Measurements from ENCODE around the gene RHOG. TPM values are rescaled to one million over a fixed set of nuclear protein-coding genes. Genes with fewer than 3 reads are reported as not detected.
A peak's percentile ranks its signal among the peaks of the same experiment; 100 is the strongest.

The RHOG gene
- total RNA-seq, 1 experiment from 2014 or later = 67.0 TPM

- DNase-seq (ENCODE audit: low read depth) = no peak
These were observed 18.7 kb upstream of the RHOG start for GRCh38 chr11:3859373-3859881.

GRCh38 chr11:3857628-3858027, 16.9 kb upstream of the RHOG start:
- no peak for DNase-seq (ENCODE audit: low read depth)

- DNase-seq (ENCODE audit: low read depth) = no peak
These were observed 16.2 kb upstream of the RHOG start for GRCh38 chr11:3856856-3857553.

- peak; percentile 59 for DNase-seq (ENCODE audit: low read depth)
These were observed 15.2 kb upstream of the RHOG start for GRCh38 chr11:3855808-3856491.

GRCh38 chr11:3854977-3855807, 14.4 kb upstream of the RHOG start, which contains the start of gene STIM1:
Gene STIM1 (plus strand): TSS chr11:3855664. CDS start chr11:3856271, 607 bp downstream.
- DNase-seq (ENCODE audit: low read depth) = peak; percentile 91

GRCh38 chr11:3854660-3854976, 13.9 kb upstream of the RHOG start:
- DNase-seq (ENCODE audit: low read depth) = no peak

GRCh38 chr11:3853899-3854659, 13.3 kb upstream of the RHOG start:
- no peak for DNase-seq (ENCODE audit: low read depth)

GRCh38 chr11:3853545-3853842, 12.7 kb upstream of the RHOG start:
- no peak for DNase-seq (ENCODE audit: low read depth)

- DNase-seq (ENCODE audit: low read depth) = peak; percentile 52
These were observed 8.6 kb upstream of the RHOG start for GRCh38 chr11:3849297-3849874.

- DNase-seq (ENCODE audit: low read depth) = no peak
These were observed 4.9 kb upstream of the RHOG start for GRCh38 chr11:3845670-3846069.

- no peak for DNase-seq (ENCODE audit: low read depth)
These were observed 4.5 kb upstream of the RHOG start for GRCh38 chr11:3845246-3845645.

GRCh38 chr11:3843326-3843725, 2.6 kb upstream of the RHOG start:
- DNase-seq (ENCODE audit: low read depth) = no peak

- DNase-seq (ENCODE audit: low read depth) = peak; percentile 85
These were observed 929 bp upstream of the RHOG start for GRCh38 chr11:3841426-3842350.

GRCh38 chr11:3840004-3840869, 522 bp downstream of the RHOG start:
- DNase-seq (ENCODE audit: low read depth) = no peak

- no peak for DNase-seq (ENCODE audit: low read depth)
These were observed 2.3 kb downstream of the RHOG start for GRCh38 chr11:3838504-3838903.

GRCh38 chr11:3837793-3838192, 3.0 kb downstream of the RHOG start:
- DNase-seq (ENCODE audit: low read depth) = no peak

- no peak for DNase-seq (ENCODE audit: low read depth)
These were observed 3.9 kb downstream of the RHOG start for GRCh38 chr11:3836903-3837302.

GRCh38 chr11:3835751-3836150, 5.0 kb downstream of the RHOG start:
- no peak for DNase-seq (ENCODE audit: low read depth)

GRCh38 chr11:3834664-3835461, 5.9 kb downstream of the RHOG start:
- no peak for DNase-seq (ENCODE audit: low read depth)

Measured in M059J (cell line).